ENCODE measurements around the gene CAMK2D. TPM values are rescaled to one million over a fixed set of nuclear protein-coding genes. Genes with fewer than 3 reads are reported as not detected.

CAMK2D gene
- total RNA-seq, 1 donor from 2014 or later: 38.1 TPM

GRCh38 chr4:113480109-113480508 lies 281.4 kb downstream of the CAMK2D start:
- no peak for DNase-seq (ENCODE audit: low read depth in 2 of 2)

GRCh38 chr4:113478032-113478431 lies 283.5 kb downstream of the CAMK2D start:
- no peak for DNase-seq (ENCODE audit: low read depth in 2 of 2)

- peak in 1 of 2 donors; percentile 27 for DNase-seq (ENCODE audit: low read depth in 2 of 2)
Measured at GRCh38 chr4:113476800-113477199, 284.7 kb downstream of the CAMK2D start.

- peak in 1 of 2 donors; percentile 9 for DNase-seq (ENCODE audit: low read depth in 2 of 2)
Measured at GRCh38 chr4:113474017-113474416, 287.5 kb downstream of the CAMK2D start.

GRCh38 chr4:113472864-113473263 lies 288.7 kb downstream of the CAMK2D start:
- DNase-seq (ENCODE audit: low read depth in 2 of 2): no peak

GRCh38 chr4:113471146-113471860 lies 290.2 kb downstream of the CAMK2D start:
- no peak for DNase-seq (ENCODE audit: low read depth in 2 of 2)

GRCh38 chr4:113469926-113470325 lies 291.6 kb downstream of the CAMK2D start:
- DNase-seq (ENCODE audit: low read depth in 2 of 2): no peak

- DNase-seq (ENCODE audit: low read depth in 2 of 2): peak; percentile 42 to 55
Measured at GRCh38 chr4:113469023-113469390, 292.5 kb downstream of the CAMK2D start.

- peak; percentile 98 to 100 for DNase-seq (ENCODE audit: low read depth in 2 of 2)
Measured at GRCh38 chr4:113468165-113469022, 293.1 kb downstream of the CAMK2D start.

GRCh38 chr4:113467581-113467980 lies 294.0 kb downstream of the CAMK2D start:
- peak; percentile 78 to 83 for DNase-seq (ENCODE audit: low read depth in 2 of 2)

GRCh38 chr4:113462286-113462685 lies 299.3 kb downstream of the CAMK2D start:
- DNase-seq (ENCODE audit: low read depth in 2 of 2): no peak

- no peak for DNase-seq (ENCODE audit: low read depth in 2 of 2)
Measured at GRCh38 chr4:113461281-113461680, 300.3 kb downstream of the CAMK2D start.

GRCh38 chr4:113457886-113458285 lies 303.7 kb downstream of the CAMK2D start:
- DNase-seq (ENCODE audit: low read depth in 2 of 2): peak in 1 of 2 donors; percentile 62

- DNase-seq (ENCODE audit: low read depth in 2 of 2): no peak
Measured at GRCh38 chr4:113457121-113457520, 304.4 kb downstream of the CAMK2D start.

- DNase-seq (ENCODE audit: low read depth in 2 of 2): no peak
Measured at GRCh38 chr4:113455061-113455460, 306.5 kb downstream of the CAMK2D start.

GRCh38 chr4:113452868-113453620 lies 308.5 kb downstream of the CAMK2D start:
- DNase-seq (ENCODE audit: low read depth in 2 of 2): peak; percentile 34 to 96

GRCh38 chr4:113452152-113452551 lies 309.4 kb downstream of the CAMK2D start:
- no peak for DNase-seq (ENCODE audit: low read depth in 2 of 2)

GRCh38 chr4:113450295-113451080 lies 311.1 kb downstream of the CAMK2D start:
- no peak for DNase-seq (ENCODE audit: low read depth in 2 of 2)

- no peak for DNase-seq (ENCODE audit: low read depth in 2 of 2)
Measured at GRCh38 chr4:113449410-113449974, 312.0 kb downstream of the CAMK2D start.

GRCh38 chr4:113447769-113448168 lies 313.8 kb downstream of the CAMK2D start:
- DNase-seq (ENCODE audit: low read depth in 2 of 2): peak in 1 of 2 donors; percentile 54

- no peak for DNase-seq (ENCODE audit: low read depth in 2 of 2)
Measured at GRCh38 chr4:113447061-113447460, 314.5 kb downstream of the CAMK2D start.
